Measurements from ENCODE around the gene UPK3BL2.
A peak's percentile ranks its signal among the peaks of the same experiment; 100 is the strongest.
"Not testable (repeated sequence)": the region's sequence is repeated elsewhere in the genome, so short reads cannot be mapped to it uniquely, and the experiment has no call there.

Gene UPK3BL2

GRCh38 chr7:102527822-102528793 lies 15.4 kb downstream of the UPK3BL2 start:
- DNase-seq = not testable (repeated sequence)

DNA sequence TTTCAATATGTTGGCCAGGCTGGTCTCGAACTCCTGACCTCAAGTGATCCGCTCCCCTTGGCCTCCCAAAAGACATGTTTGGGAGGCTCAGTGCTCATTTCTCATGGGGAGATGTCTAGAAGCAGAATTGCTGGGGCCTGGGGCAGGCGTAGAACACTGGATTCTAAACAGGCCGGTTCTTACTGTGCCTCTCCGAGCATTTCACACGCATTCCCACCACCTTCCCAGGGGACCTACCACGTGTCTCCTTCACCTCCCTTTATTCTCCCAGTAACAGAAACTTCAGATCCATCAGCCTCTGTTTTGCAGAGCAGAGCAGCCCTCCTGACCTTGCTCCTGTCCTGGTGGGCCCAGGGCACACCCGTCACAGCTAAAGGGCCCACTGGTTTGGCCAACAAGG lies 16.3 kb downstream of the UPK3BL2 start:
- DNase-seq = not testable (repeated sequence)

- DNase-seq = not testable (repeated sequence)
Measured at GRCh38 chr7:102524803-102525202, 18.7 kb downstream of the UPK3BL2 start.

DNA sequence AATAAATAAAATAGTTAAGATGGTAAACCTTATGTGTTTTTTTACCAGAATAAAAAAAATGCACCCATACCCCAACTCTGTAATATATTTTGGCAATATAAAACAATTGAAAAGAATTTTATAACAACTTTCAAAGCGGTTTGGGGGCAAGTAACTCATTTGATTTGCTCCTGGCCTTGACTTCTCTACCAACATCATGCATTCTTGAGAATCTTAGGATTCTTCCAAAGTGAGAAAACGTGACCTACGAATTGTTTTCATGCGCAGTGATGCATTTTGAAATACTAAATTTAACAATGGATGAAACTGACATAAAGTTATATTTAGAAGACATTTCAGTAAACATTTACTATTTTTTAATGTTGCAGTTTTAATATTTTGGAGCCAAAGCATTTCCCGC lies 22.7 kb downstream of the UPK3BL2 start:
- not testable (repeated sequence) for DNase-seq

GRCh38 chr7:102517550-102518147 lies 25.8 kb downstream of the UPK3BL2 start, which contains the start of gene RASA4B:
RASA4B (minus strand) TSS chr7:102517777; CDS start chr7:102517710, 67 bp downstream.
- DNase-seq = not testable (repeated sequence)

DNA sequence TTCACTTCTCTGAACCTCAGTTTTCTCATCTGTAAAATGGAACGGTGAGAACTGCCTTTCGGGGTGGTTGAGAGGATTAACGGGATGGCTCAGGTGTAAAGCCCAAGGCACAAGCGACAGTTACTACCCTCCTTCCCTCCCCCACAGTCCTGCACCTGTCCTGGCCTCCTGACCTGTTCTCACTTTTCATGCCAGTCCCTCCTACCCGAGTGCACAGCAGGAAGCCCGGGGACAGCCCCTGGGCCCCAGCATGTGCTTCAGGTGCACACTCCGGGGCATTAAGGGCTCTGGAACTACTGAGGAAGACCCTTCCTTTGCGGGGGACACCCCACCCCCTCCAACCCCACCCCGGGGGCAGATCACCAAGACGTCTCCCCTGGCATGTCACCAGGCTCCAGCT lies 26.5 kb downstream of the UPK3BL2 start:
- not testable (repeated sequence) for DNase-seq

DNA sequence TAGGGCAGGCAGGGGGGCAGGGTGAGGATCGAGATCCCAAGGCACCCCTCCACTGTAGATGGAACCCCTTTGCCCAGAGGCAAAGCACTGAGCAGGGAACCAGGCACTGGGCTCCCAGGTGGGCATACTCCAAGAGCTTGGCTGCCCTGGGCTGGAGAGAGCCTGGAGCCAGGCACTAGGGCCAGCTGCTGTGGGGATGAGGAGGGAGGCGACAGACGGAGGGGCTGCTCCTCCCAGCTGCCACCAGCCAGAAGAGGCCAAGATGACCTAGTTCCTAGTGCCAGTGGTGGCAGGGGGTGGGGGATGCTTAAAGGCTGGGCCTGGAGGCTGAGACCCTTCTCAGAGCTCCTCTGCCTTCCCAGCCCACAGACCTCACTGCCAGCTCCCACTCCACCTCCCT lies 27.6 kb downstream of the UPK3BL2 start:
- not testable (repeated sequence) for DNase-seq

DNA sequence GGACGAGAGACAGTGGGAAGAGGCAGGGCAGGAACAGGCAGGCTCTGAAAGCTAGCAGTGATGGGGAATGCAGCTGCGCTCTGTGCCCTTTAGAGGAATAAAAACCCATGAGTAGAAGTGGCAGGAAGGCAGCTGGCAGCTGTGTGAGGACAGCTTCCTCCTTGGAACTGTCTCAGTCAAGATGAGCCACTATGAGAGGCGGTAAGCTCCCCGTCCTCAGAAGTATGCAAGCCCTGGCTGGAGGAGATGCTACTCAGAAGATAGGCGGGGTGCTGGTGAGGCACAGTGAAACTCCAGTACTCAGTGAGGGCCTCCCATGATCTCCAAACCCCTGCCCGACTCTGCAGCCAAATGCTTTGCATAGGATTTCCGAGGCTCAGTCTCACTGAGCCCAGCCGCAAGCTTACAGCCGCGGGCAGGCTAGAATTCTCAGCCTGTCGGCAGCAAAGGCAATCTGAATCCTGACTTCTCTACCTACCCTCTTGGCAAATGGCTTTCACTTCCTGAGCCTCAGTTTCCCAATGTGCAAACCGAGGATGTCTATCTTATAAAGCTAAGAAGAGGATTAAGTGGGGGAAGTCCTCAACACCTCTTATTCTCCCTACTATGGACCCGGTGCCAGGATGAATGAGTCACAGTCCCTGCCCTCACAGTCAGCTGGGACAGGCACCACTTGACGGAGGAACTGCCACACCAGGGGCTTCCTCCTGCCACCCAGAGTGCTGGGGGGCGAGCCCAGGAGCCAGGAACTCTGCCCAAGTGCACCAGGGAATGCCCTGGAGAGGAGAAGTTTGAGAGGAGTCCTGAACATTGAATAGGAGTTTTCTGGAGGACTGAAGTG lies 28.4 kb downstream of the UPK3BL2 start:
- DNase-seq = not testable (repeated sequence)

DNA sequence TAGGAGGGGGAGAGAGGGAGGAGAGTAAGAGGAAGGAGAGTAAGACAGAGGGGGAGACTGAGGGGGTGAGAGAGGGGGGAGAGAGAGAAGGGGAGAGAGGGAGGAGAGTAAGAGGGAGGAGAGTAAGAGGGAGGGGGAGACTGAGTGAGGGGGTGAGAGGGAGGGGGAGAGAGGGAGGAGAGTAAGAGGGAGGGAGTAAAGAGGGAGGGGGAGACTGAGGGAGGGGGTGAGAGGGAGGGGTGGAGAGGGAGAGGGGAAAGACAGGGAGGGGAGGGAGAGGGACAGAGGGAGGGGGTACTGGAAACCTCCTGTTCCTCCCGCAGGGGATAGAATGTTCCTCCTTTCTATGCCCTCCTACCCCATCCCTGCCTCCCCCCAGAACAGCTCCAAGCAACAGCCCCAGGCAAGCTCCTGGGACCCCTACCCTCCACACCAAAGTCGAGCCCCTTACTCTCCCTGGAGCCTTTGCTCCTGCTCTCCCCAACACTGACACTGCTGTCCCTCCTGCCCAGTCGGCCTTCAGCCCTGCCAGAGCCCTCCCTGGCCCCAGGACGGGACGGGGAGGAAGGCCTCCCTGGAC lies 30.8 kb downstream of the UPK3BL2 start:
- peak; percentile 6 to 23 for DNase-seq

- DNase-seq = not testable (repeated sequence)
Measured at GRCh38 chr7:102511860-102512522, 31.5 kb downstream of the UPK3BL2 start.

- not testable (repeated sequence) for DNase-seq
Measured at GRCh38 chr7:102510575-102510974, 32.9 kb downstream of the UPK3BL2 start.

GRCh38 chr7:102507410-102508088 lies 35.9 kb downstream of the UPK3BL2 start:
- DNase-seq = not testable (repeated sequence)

- not testable (repeated sequence) for DNase-seq
Measured at GRCh38 chr7:102505298-102506185, 38.0 kb downstream of the UPK3BL2 start.

GRCh38 chr7:102503141-102503540 lies 40.4 kb downstream of the UPK3BL2 start:
- not testable (repeated sequence) for DNase-seq

- not testable (repeated sequence) for DNase-seq
Measured at GRCh38 chr7:102498321-102498720, 45.2 kb downstream of the UPK3BL2 start.

DNA sequence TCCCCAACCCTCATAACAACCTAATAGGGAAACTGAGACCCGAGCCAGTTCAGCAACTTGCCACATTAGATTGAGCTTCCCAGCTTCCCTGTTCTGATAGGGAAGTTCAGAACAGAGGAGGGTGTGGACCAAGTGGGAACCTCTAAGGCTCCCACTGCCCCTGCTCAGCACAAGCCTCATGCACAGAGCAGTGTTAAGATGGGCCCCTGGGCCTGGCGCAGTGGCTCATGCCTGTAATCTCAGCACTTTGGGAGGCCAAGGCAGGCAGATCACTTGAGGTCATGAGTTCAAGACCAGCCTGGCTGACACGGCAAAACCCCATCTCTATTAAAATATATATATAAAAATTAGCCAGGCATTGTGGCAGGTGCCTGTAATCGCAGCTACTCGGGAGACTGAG lies 46.2 kb downstream of the UPK3BL2 start:
- not testable (repeated sequence) for DNase-seq

DNA sequence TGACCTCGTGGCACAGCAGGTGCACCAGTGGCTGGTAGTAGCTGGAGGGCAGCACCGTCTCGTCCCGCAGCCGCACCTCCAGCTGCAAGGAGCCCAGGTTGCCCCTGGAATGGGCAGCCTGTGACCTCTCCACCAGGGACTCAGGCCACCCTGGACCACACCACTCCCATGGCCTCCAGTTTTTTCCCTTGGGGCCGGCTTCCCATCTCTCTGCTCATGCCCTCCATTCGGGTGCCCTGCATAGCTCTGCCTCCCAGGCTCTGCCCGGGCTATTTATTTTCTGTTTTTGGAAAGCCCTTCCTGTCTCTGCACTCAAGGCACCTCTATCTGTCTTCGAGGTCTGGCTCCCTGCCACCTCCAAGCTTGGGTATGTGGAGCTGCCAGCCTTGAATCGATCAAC lies 46.6 kb downstream of the UPK3BL2 start:
- not testable (repeated sequence) for DNase-seq

DNA sequence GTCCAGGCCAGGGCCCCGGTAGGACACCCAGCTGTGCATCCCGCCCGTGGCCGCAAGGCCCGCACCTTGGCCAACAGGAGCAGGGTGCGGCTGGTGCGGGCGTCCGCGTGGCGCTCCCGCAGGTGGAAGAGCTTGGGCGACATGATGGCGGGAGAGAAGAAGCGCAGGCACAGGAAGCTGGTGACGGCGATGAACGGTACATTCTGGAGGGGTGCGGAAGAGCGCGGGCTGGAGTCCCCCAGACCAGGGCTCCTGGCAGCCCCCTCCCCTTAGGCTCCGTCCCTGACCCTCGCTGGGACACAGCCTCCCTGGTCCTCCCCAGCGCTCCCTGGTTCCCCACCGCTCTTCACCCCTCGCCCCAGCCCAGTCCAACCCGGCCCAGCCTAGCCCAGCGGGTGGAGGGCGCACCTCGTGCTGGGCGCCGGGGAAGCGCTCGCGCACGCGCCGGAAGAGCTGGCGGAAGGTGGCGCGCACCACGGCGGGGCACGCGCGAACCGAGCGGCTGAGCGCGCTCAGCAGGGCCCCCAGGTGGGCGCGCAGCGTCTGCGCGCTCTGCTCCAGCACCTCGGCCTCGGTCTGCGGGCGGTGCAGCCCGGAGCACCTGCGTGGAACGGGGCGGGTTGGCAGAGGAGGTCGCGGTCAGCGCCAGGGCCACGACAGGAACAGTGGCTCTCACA lies 48.9 kb downstream of the UPK3BL2 start:
- DNase-seq = not testable (repeated sequence)

DNA sequence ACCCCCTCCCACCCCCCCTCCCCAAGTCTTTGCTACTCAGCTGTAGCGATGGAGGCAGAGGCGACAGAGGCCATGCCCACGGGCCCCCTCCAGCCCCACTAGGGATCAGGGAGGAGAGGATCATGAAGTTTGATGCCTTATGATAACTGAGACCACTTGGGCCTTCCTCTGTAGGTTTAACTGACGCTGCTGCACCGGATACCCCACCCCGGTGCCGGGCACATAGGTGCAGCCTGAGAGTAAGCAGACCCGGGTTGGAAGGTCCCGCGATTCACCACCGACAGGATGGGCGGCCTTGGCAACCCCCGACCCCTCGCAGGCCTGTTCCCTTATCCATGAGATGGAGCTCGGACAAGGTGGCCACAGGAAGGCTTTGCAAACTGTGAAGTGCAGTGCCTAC lies 49.5 kb downstream of the UPK3BL2 start:
- DNase-seq = not testable (repeated sequence)

All from inflammatory macrophage treated with lipopolysaccharide for 1 hour (primary cell).